Measurements from ENCODE around the gene FOXC1. TPM values are rescaled to one million over a fixed set of nuclear protein-coding genes. Genes with fewer than 3 reads are reported as not detected.

Gene FOXC1
- total RNA-seq, 1 experiment from 2014 or later = 40.7 TPM

DNA sequence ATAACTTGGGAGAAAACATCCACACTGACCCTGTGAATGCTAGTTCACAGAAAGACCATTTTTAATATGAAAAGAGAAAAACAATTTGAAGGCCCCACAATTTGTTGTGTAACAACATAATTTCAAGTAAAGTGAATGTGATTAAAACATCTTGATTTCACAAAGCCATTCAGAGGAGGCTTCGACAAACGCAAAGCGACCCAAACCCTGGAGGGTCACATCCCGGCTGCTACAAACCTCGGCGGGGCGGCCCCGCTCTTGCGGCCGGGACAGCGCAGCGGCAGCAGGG lies 14.0 kb downstream of the FOXC1 start:
- H3K9me2 ChIP-seq (ENCODE audit: insufficient read depth) = no peaks in the 10 kb centered on the region
- H3K36me3 ChIP-seq (ENCODE audit: control insufficient read depth in 1 of 2, insufficient read depth in 2 of 2, low read length in 2 of 2) = no peaks in the 10 kb centered on the region
- ChIA-PET RAD21 (ENCODE audit: low non-redundant PET in 1 of 2, low total read pairs in 2 of 2, uncharacterized antibody in 2 of 2, unreplicated experiment in 2 of 2) (no interaction called here), POLR2A (no interaction called here), CTCF (interaction anchor here (0.8 kb wide), 1 partner anchor 12 kb away, joined by 3 read pairs; no protein-coding TSS in a partner anchor)
- no peak overlapping the region for H3K27ac ChIP-seq (ENCODE audit: low read depth, low read length)
- no peak overlapping the region for H3K4me2 ChIP-seq (ENCODE audit: low read length)
- no peak for TF ChIP-seq TCF7L2 (IDR thresholded peaks at IDR 0.05; ENCODE audit: borderline replicate concordance, extremely low read depth, insufficient read depth, insufficient read length)
- TF ChIP-seq FOSL1 (IDR thresholded peaks at IDR 0.05; ENCODE audit: low read depth) = no peak
- no peak for TF ChIP-seq CBX3 (IDR thresholded peaks at IDR 0.05; ENCODE audit: low read depth)
- no peak for TF ChIP-seq MAX (IDR thresholded peaks at IDR 0.05)
- no peak for TF ChIP-seq SP1 (IDR thresholded peaks at IDR 0.05; ENCODE audit: low read depth)
- no peak for TF ChIP-seq POLR2A (IDR thresholded peaks at IDR 0.05; ENCODE audit: borderline replicate concordance, extremely low read depth, insufficient read depth, insufficient read length)
- TF ChIP-seq JUND (IDR thresholded peaks at IDR 0.05) = no peak
- TF ChIP-seq, protein P1, sequence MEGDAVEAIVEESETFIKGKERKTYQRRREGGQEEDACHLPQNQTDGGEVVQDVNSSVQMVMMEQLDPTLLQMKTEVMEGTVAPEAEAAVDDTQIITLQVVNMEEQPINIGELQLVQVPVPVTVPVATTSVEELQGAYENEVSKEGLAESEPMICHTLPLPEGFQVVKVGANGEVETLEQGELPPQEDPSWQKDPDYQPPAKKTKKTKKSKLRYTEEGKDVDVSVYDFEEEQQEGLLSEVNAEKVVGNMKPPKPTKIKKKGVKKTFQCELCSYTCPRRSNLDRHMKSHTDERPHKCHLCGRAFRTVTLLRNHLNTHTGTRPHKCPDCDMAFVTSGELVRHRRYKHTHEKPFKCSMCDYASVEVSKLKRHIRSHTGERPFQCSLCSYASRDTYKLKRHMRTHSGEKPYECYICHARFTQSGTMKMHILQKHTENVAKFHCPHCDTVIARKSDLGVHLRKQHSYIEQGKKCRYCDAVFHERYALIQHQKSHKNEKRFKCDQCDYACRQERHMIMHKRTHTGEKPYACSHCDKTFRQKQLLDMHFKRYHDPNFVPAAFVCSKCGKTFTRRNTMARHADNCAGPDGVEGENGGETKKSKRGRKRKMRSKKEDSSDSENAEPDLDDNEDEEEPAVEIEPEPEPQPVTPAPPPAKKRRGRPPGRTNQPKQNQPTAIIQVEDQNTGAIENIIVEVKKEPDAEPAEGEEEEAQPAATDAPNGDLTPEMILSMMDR (IDR thresholded peaks at IDR 0.05 in 2 of 3, conservative IDR thresholded peaks at IDR 0.05 in 1 of 3; ENCODE audit: borderline replicate concordance in 1 of 3, insufficient read depth in 1 of 3, low read depth in 2 of 3, low read length in 2 of 3) = no peak
- TF ChIP-seq EZH2 (IDR thresholded peaks at IDR 0.05) = no peak
- no peak for TF ChIP-seq ZFX (IDR thresholded peaks at IDR 0.05)
- TF ChIP-seq RAD21 (IDR thresholded peaks at IDR 0.05; ENCODE audit: low read depth) = no peak
- no peak for TF ChIP-seq POLR2AphosphoS5 (IDR thresholded peaks at IDR 0.05; ENCODE audit: low read depth, low read length)
- TF ChIP-seq EZH2phosphoT487 (IDR thresholded peaks at IDR 0.05; ENCODE audit: borderline replicate concordance) = no peak
- TF ChIP-seq ZBTB33 (IDR thresholded peaks at IDR 0.05; ENCODE audit: extremely low read depth, insufficient replicate concordance, low read length) = no peak
- TF ChIP-seq, protein P2, sequence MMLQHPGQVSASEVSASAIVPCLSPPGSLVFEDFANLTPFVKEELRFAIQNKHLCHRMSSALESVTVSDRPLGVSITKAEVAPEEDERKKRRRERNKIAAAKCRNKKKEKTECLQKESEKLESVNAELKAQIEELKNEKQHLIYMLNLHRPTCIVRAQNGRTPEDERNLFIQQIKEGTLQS (IDR thresholded peaks at IDR 0.05) = no peak
- DNase-seq (ENCODE audit: low read depth, low spot score) = no peak
- no peak overlapping the region for H3K9ac ChIP-seq (ENCODE audit: low read length)
- no peaks in the 10 kb centered on the region for H3K9me3 ChIP-seq (ENCODE audit: control insufficient read depth in 1 of 2, insufficient read depth in 1 of 2, low read depth in 1 of 2, low read length in 2 of 2)
- no peak overlapping the region for H2AFZ ChIP-seq (ENCODE audit: low read depth, low read length, poor library complexity, severe bottlenecking)
- intact Hi-C loops (cut with micrococcal nuclease) = no loop called here
- H3K27me3 ChIP-seq (ENCODE audit: insufficient read depth, low read length) = no peaks in the 10 kb centered on the region
- no peak overlapping the region for H3K4me3 ChIP-seq (replicated peaks in 1 of 2; ENCODE audit: low read depth in 1 of 2, low read length in 2 of 2)
- no TSS peak for BruUV-seq (replicated peaks)
- no peaks in the 10 kb centered on the region for H4K20me1 ChIP-seq (ENCODE audit: insufficient read depth)
- H3K4me1 ChIP-seq (ENCODE audit: control insufficient read depth in 1 of 2, insufficient read depth in 2 of 2, low read length in 2 of 2) = no peaks in the 10 kb centered on the region
- ATAC-seq = no peak
- no peaks in the 10 kb centered on the region for H3K79me2 ChIP-seq (ENCODE audit: insufficient read depth, low read length)

All from HCT116 (cell line).